Choroid plexus epithelial cell (primary cell): ENCODE measurements around the gene DNAJC18.

ENCODE experiments used
- DNase-seq: peaks from one replicate; pipeline ENCODE4 v3.0.0-alpha.2; 2010; ENCODE audit warnings: low read depth
- H3K4me3 ChIP-seq: 2 replicates; pipeline ENCODE4 v1.5.1; 2011; ENCODE audit warnings: low read depth, mild to moderate bottlenecking, control low read depth, low read length, moderate library complexity
- CTCF ChIP-seq: conservative IDR thresholded peaks from 2 replicates; pipeline ENCODE4 v1.5.1; 2011; ENCODE audit warnings: low read depth, mild to moderate bottlenecking, control low read depth, inconsistent platforms, low read length, moderate library complexity

The DNAJC18 gene

GRCh38 chr5:139378941-139379361, 60.4 kb downstream of the DNAJC18 start:
- no peak for TF ChIP-seq CTCF
- H3K4me3 ChIP-seq: no peak overlapping the region
- no peak for DNase-seq

- no peak overlapping the region for H3K4me3 ChIP-seq
- TF ChIP-seq CTCF: no peak
- no peak for DNase-seq
These were observed 61.1 kb downstream of the DNAJC18 start for GRCh38 chr5:139378101-139378825.

GRCh38 chr5:139377226-139377625, 62.1 kb downstream of the DNAJC18 start:
- no peak for TF ChIP-seq CTCF
- no peak overlapping the region for H3K4me3 ChIP-seq
- DNase-seq: no peak

- DNase-seq: no peak
- no peak for TF ChIP-seq CTCF
- H3K4me3 ChIP-seq: no peak overlapping the region
These were observed 63.0 kb downstream of the DNAJC18 start for GRCh38 chr5:139376364-139376763.

- DNase-seq: no peak
- no peak overlapping the region for H3K4me3 ChIP-seq
- TF ChIP-seq CTCF: no peak
These were observed 64.4 kb downstream of the DNAJC18 start for GRCh38 chr5:139374909-139375308.

GRCh38 chr5:139371482-139372435, 67.6 kb downstream of the DNAJC18 start:
- H3K4me3 ChIP-seq: no peak overlapping the region
- TF ChIP-seq CTCF: no peak
- DNase-seq: no peak

GRCh38 chr5:139369181-139369580, 70.1 kb downstream of the DNAJC18 start:
- H3K4me3 ChIP-seq: no peak overlapping the region
- peak; percentile 87 for DNase-seq
- TF ChIP-seq CTCF: no peak
